Activated CD8-positive, alpha-beta T cell treated with anti-CD3 and anti-CD28 coated beads, Interleukin-2, amount 10 ng/mL, durations not matched to agents 7 days and 5 days (primary cell): ENCODE data around the gene ZNF362. TPM values are rescaled to one million over a fixed set of nuclear protein-coding genes. Genes with fewer than 3 reads are reported as not detected.

Experiments used
- ATAC-seq: fragments of 150-1000 bp; cut with Tn5 transposase; one replicate; pipeline ENCODE4 v1.10.0; 2021; ENCODE audit warnings: moderate library complexity
- CTCF ChIA-PET: fragments of 350-600 bp; sonication (Branson Sonifier 250); formaldehyde crosslinking; loops from one replicate; lab custom pipeline; 2021; ENCODE audit warnings: antibody characterized with exemption; lab: Charles Lee
- POLR2A ChIA-PET: fragments of 350-600 bp; sonication (Branson Sonifier 250); formaldehyde crosslinking; loops from one replicate; lab custom pipeline; 2021; ENCODE audit warnings: antibody characterized with exemption; lab: Charles Lee
- DNase-seq: peaks from one replicate; pipeline ENCODE4 v3.0.0-alpha.2; 2020
- H3K27ac Mint-ChIP-seq: one replicate; pipeline ENCODE4 v1.8.0; 2021; ENCODE audit warnings: mild to moderate bottlenecking, mixed read lengths
- H3K27me3 Mint-ChIP-seq: one replicate; pipeline ENCODE4 v1.8.0; 2021; ENCODE audit warnings: low read depth, mixed read lengths
- H3K36me3 Mint-ChIP-seq: one replicate; pipeline ENCODE4 v1.8.0; 2021; ENCODE audit warnings: low read depth, mixed read lengths
- H3K4me1 Mint-ChIP-seq: one replicate; pipeline ENCODE4 v1.8.0; 2021; ENCODE audit warnings: low read depth, mixed read lengths
- H3K4me3 Mint-ChIP-seq: one replicate; pipeline ENCODE4 v1.8.0; 2021; ENCODE audit warnings: mild to moderate bottlenecking, mixed read lengths
- H3K9me3 Mint-ChIP-seq: one replicate; pipeline ENCODE4 v1.8.0; 2022; ENCODE audit warnings: mixed read lengths; ENCODE audit not compliant: insufficient read depth
- total RNA-seq, 2 experiments: library from RNA; stranded (reverse); gene quantifications; one replicate each; pipeline ENCODE4 v1.2.3, GENCODE V29; 2021

Gene ZNF362
- total RNA-seq, 2 experiments from 2014 or later: 17.3 to 19.7 TPM

DNA sequence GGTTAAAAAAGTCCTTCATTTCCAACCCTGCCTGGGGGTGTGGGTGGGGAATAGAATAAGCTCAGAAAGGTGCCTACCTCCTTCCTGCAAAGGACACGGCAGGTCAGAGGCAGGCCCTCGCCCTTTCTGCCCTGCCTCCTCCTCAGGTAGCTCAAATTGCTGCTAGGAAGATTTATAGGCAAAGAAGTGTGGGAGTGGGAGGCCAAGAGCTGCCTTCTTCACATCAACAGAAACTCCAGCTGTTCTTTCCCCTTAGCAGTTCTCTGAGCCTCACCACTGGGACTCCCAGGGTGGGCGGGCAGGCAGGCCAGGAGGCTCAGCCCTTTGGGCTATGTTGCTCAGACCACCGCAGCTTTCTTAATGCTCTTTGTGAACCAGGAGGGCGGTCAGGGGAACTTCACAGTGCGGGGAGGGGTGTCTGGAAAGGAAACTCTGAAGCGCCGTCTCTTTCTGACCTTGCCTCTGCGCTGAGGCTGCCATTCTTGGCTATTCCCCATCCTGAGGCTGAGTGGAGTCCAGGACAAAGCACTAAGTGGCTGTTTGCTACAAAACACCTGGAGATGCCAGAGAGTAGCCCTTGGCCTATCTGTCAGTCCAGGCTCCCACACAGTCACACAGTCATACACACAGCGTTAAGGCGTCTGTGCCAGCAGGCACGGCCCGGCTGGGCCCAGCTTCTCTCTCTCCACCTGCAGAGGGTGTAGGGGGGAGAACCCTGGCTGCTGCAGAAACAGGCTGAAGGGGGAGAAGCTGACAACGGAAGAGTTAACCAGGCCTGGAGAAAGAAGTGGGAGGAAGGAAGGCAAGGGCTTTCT lies 67.6 kb downstream of the ZNF362 start:
- H3K4me3 Mint-ChIP-seq: no peak overlapping the region
- H3K27me3 Mint-ChIP-seq: no peaks in the 10 kb centered on the region
- peaks cover 5% of the 10 kb centered on the region for H3K4me1 Mint-ChIP-seq
- H3K27ac Mint-ChIP-seq: no peak overlapping the region
- DNase-seq (no peak), ATAC-seq (no peak)
- H3K9me3 Mint-ChIP-seq: no peaks in the 10 kb centered on the region
- peaks cover 37% of the 10 kb centered on the region for H3K36me3 Mint-ChIP-seq
- CTCF ChIA-PET: interaction anchor here (2.3 kb wide), 1 partner anchor 28 kb away, joined by 6 read pairs; no protein-coding TSS in a partner anchor
- POLR2A ChIA-PET: no interaction called here

DNA sequence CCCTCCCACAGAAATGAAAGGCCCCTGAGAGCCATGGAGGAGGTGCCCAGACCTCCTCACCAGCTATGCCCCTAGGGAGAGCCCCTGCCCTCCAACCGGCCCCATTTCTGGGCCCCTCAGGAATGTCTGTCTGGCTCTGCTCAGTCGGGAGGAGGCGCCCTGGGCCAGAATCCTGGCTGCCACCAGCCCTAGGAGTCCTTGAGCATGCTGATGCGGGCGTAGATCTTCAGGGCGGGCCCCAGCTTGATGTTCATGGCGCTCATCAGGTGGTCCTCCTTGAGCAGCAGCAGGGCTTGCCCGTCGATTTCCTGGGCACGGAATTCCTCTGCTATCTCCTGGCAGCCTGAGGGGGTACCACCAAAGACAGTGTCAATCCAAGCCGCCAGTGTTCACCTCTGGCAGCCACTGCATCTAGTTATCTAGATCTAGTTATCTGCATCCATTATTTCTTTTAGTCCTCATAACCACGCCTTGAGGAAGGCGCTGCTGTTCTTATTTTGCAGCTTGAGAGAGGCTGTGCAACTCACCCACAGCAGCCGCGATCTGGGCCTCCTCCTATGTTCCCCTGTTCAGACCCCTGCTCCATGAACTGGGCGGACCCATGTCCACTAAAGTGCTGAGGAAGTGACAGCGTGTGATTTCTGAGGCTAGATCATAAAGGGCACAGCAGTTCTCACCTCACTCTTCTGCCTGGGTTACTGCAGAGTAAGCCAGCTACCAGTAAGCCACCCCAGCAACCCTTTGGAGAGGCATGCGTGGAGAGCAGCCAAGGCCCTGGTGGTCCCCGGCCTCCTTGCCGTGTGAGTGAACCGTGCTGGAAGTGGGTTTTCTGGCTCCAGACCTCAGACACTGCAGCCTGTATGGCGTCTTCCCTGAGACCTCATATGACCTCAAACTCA lies 68.6 kb downstream of the ZNF362 start:
- ChIA-PET POLR2A (no interaction called here), CTCF (interaction anchor here (1.7 to 2.3 kb wide), 2 partner anchors 29 to 30 kb away, joined by 4 to 6 read pairs; no protein-coding TSS in a partner anchor)
- Mint-ChIP-seq H3K4me1 (peaks cover 5% of the 10 kb centered on the region), H3K27me3 (no peaks in the 10 kb centered on the region), H3K36me3 (peaks cover 47% of the 10 kb centered on the region), H3K4me3 (no peak overlapping the region), H3K9me3 (no peaks in the 10 kb centered on the region), H3K27ac (no peak overlapping the region)
- DNase-seq: no peak
- no peak for ATAC-seq

DNA sequence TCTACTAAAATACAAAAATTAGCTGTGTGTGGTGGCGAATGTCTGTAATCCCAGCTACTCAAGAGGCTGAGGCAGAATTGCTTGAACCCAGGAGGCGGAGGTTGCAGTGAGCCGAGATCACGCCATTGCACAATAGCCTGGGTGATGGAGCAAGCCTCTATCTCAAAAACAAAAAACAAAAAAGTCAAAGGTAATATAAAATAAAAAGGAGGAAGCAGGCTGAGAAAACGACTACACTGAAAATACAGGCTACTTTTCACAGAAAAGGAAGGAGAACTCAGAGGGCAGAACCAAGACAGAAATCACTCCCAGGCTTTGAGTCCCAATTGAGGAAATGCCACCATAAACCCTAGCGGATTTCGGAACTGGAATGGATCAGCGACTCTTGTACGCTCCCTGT lies 70.5 kb downstream of the ZNF362 start:
- Mint-ChIP-seq H3K27ac (no peak overlapping the region), H3K36me3 (peaks cover 58% of the 10 kb centered on the region), H3K27me3 (no peaks in the 10 kb centered on the region), H3K4me1 (peaks cover 5% of the 10 kb centered on the region), H3K4me3 (no peak overlapping the region), H3K9me3 (no peaks in the 10 kb centered on the region)
- ATAC-seq: no peak
- POLR2A ChIA-PET: no interaction called here
- CTCF ChIA-PET: interaction anchor here (1.7 kb wide), 1 partner anchor 32 kb away, joined by 4 read pairs; no protein-coding TSS in a partner anchor
- no peak for DNase-seq

DNA sequence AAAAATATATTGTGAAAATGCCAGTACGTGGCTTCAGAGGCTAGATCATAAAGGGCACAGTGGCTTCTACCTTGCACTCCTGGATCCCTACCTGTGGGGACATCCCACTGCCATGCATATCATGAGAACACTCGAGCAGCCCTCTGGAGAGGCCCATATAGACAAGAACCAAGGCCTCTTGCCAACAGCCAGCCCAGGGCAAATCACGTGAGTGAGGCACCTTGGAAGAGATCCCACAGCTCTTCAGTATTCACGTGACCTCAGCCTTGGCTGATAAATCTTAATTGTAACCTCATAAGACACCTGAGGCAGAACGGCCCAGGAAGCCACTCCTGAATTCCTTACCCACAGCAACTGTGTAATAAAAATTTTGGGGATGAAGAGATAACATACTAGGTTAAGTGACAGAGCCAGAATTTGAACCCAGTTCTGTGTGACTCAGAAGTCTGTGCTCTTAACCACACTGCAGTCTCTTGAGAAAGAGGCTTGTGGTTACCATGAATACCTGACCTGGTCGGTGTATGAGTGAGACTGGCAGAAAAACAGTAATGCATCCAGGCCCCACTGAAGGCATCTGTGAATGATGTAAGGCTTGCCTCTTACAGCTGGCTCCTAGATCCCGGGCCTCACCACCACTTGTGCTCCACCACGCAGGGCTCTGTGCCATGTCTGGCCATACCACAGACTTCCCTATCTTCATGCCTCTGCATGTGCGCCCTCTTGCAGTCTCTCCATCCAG lies 71.5 kb downstream of the ZNF362 start:
- Mint-ChIP-seq H3K4me3 (no peak overlapping the region), H3K4me1 (peaks cover 5% of the 10 kb centered on the region), H3K36me3 (peaks cover 63% of the 10 kb centered on the region), H3K27me3 (no peaks in the 10 kb centered on the region), H3K9me3 (no peaks in the 10 kb centered on the region), H3K27ac (no peak overlapping the region)
- DNase-seq (no peak), ATAC-seq (no peak)
- CTCF ChIA-PET: no interaction called here
- POLR2A ChIA-PET: no interaction called here

DNA sequence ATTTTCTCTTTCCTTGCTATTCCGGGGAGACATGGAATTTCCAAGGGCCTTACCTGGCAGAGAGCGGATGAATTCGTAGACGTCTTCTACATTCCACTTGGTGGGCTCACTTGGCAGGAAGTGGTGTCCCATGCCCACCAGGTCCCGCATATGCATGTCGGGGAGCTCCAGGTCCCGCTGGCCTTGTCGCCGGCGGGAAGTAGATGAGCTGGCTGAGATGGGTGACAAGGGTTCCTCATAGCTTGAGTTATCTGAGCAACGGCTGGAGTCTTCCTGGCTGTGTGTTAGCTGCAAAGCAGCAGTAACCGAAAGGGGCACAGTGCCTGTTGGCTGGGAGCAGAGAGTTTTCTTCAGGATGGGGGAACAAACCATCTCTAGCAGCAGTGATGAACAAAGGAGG lies 72.5 kb downstream of the ZNF362 start:
- H3K27ac Mint-ChIP-seq: no peak overlapping the region
- H3K36me3 Mint-ChIP-seq: peaks cover 61% of the 10 kb centered on the region
- ATAC-seq (no peak), DNase-seq (no peak)
- H3K9me3 Mint-ChIP-seq: no peaks in the 10 kb centered on the region
- ChIA-PET POLR2A (no interaction called here), CTCF (no interaction called here)
- H3K4me1 Mint-ChIP-seq: peaks cover 5% of the 10 kb centered on the region
- no peaks in the 10 kb centered on the region for H3K27me3 Mint-ChIP-seq
- no peak overlapping the region for H3K4me3 Mint-ChIP-seq

DNA sequence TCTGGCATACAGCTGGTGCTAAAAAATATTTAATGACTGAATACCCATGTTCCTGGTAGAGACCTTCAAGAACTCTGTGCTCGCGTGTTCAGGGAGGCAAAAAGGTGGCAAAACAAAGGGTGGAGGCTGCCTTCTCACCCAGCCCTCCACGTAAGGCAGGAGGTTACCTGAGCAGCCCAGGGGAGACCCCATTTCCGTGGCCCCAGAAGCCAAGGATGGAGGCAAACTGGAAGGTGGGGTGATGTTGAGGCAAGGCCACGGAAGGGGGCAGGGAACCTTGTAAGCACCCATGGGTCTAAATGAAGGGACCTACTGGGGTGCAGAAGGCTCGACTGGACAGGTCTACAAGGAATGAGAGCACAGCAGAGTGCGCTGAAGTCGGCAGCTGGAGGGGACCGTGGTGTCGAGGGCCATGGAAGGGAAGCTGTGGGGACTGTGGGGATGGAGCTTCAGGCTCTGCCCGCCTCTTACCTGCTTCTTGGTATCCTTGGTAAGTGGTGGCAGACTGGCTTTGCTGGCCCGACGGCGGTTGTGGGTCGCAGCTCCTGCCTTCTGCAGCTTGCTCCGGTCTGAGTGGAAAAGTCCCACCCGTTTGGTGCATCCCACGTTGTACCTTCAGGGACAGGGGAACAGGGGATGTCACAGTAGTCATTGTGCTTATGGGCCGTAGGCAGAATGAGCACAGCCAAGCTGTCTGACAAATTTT lies 73.5 kb downstream of the ZNF362 start:
- no peak for DNase-seq
- Mint-ChIP-seq H3K27ac (no peak overlapping the region), H3K27me3 (no peaks in the 10 kb centered on the region), H3K4me1 (peaks cover 5% of the 10 kb centered on the region), H3K36me3 (peaks cover 59% of the 10 kb centered on the region), H3K9me3 (no peaks in the 10 kb centered on the region), H3K4me3 (no peak overlapping the region)
- CTCF ChIA-PET: interaction anchor here (0.9 kb wide), 1 partner anchor 32 kb away, joined by 3 read pairs; no protein-coding TSS in a partner anchor
- no peak for ATAC-seq
- POLR2A ChIA-PET: no interaction called here

DNA sequence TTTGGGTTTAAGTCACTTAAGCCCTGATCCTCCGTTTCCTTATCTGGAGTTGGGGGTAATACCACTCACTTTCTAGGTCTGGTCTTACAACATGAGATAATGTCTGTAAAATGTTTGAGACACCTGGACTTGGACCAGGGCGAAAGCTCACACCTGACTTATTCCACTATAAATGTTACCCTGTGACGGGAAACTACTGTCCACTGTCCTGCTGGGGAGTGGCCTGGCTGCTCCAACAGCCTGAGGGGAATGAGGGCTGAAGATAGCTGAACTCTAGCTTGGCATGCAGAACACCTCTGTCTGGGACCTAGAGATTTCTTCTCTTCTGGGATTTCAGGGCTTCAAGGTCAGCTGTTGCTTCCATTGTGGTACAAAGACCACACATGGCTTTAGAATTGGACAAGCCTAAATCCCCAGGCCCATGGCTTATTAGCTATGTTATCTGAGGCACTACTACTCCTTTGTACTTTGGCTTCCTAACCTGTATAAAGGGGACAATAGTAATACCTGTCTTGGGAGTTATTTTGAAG lies 74.1 kb downstream of the ZNF362 start:
- H3K27me3 Mint-ChIP-seq: no peaks in the 10 kb centered on the region
- H3K4me3 Mint-ChIP-seq: no peak overlapping the region
- no peak for DNase-seq
- ChIA-PET CTCF (interaction anchor here (0.9 kb wide), 1 partner anchor 33 kb away, joined by 3 read pairs; no protein-coding TSS in a partner anchor), POLR2A (no interaction called here)
- no peak overlapping the region for H3K27ac Mint-ChIP-seq
- peaks cover 58% of the 10 kb centered on the region for H3K36me3 Mint-ChIP-seq
- peaks cover 12% of the 10 kb centered on the region for H3K4me1 Mint-ChIP-seq
- no peaks in the 10 kb centered on the region for H3K9me3 Mint-ChIP-seq
- no peak for ATAC-seq

DNA sequence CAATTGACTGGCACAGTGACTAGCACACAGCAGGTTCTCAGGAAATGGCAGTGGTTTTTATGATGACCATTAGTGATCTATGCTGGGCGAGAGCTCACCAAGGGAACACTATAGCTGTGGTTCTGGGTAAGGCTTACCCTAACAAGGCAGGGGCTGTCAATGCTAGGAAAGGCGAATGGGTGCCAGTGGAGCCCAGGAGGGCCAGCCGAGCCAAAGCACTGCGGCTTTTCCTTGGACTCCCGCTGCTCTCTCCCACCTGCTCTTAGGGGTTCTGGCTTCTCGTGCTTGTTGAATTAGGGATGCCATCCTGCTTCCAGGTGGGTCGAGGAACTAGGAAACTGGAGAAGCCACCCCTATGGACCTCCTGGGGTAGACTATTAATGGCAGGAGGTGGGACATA lies 74.6 kb downstream of the ZNF362 start:
- ChIA-PET POLR2A (no interaction called here), CTCF (no interaction called here)
- Mint-ChIP-seq H3K27me3 (no peaks in the 10 kb centered on the region), H3K4me3 (no peak overlapping the region), H3K36me3 (peaks cover 53% of the 10 kb centered on the region), H3K4me1 (peaks cover 12% of the 10 kb centered on the region), H3K27ac (no peak overlapping the region), H3K9me3 (no peaks in the 10 kb centered on the region)
- ATAC-seq (no peak), DNase-seq (no peak)

DNA sequence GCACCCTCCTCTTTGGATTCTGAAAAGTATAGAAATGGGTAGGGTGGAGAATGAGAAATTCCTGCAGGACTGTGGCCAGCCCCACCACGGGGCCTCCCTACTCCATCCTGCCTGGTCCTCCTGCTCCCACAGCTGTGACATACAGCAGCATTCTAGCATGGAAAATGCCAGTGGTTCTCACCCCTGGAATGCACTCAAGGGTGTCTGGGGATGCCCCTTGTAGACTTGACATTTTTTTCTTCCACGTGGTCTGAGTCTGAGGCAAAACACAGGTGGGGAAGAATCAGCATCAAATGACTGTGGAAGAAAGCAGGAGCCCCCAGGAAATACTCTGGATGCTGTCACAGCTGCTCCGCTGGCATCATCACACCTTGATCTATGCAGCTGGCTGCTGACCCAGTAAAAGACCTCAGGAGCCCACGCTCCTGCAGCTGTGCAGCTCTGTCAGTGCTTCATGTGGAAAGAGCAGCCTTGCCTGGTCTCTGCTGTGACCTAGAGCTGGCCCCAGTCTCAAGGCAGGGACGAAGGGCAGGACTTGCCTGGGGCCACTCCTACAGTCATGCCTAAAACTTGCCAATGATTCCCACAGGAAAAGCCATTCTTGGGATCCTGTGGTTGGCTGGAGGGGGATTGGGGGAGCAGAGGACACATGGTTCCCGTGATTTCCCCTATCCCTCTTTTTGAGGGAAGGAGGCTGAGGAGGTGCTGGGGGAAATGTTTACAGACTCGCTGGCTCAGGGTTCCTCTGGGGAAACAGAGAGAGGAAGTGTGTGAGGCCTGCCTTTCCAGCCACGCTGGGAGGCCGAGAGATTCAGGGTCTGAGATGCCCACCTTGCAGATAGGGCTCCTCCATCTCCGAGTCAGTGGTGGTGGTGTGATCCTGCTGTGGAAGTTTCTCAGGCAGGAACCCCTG lies 75.4 kb downstream of the ZNF362 start:
- ChIA-PET CTCF (no interaction called here), POLR2A (no interaction called here)
- H3K27ac Mint-ChIP-seq: no peak overlapping the region
- H3K27me3 Mint-ChIP-seq: no peaks in the 10 kb centered on the region
- H3K4me1 Mint-ChIP-seq: peaks cover 12% of the 10 kb centered on the region
- H3K36me3 Mint-ChIP-seq: peaks cover 49% of the 10 kb centered on the region
- ATAC-seq (no peak), DNase-seq (no peak)
- H3K4me3 Mint-ChIP-seq: no peak overlapping the region
- no peaks in the 10 kb centered on the region for H3K9me3 Mint-ChIP-seq

DNA sequence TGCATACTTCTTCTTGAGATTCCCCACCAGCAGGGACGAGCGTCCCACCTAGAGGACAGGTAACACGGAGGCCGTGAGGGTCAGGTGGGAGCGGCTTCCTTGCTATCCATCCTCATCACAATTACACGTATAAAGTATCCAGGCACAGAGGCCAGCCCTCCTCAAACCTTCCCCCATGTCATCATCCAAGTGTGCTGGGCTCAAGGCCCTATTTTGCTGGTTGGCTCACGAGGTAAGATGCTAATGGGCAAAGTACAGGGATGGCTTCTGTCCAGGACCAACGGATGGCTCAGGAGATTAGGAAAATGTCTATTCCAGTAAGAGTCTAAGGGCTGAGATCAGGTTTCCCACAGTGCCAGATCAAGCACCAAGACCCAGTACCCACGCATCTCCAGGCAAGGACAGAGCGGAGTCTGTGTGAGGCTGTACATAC lies 76.1 kb downstream of the ZNF362 start:
- POLR2A ChIA-PET: no interaction called here
- ATAC-seq: no peak
- Mint-ChIP-seq H3K4me3 (no peak overlapping the region), H3K27ac (no peak overlapping the region), H3K36me3 (peaks cover 46% of the 10 kb centered on the region), H3K4me1 (peaks cover 12% of the 10 kb centered on the region), H3K27me3 (no peaks in the 10 kb centered on the region), H3K9me3 (no peaks in the 10 kb centered on the region)
- no peak for DNase-seq
- CTCF ChIA-PET: no interaction called here
